SK-N-SH treated with all-trans-retinoic acid at 6 μM for 48 hours (cell line): ENCODE data around the gene OR6X1.

Experiments
- GLIS3 ChIP-seq: fragments of 250-450 bp; sonication (Bioruptor Pico); IDR thresholded peaks from 2 replicates; pipeline ENCODE4 v1.5.0; 2020; ENCODE audit warnings: mild to moderate bottlenecking, moderate library complexity
- OSR1 ChIP-seq: fragments of 250-450 bp; sonication (Bioruptor Pico); IDR thresholded peaks from 2 replicates; pipeline ENCODE4 v1.8.0; 2022; ENCODE audit warnings: moderate library complexity, mild to moderate bottlenecking, inconsistent platforms
- ZFP3 ChIP-seq: fragments of 250-450 bp; sonication (Bioruptor Pico); IDR thresholded peaks from 2 replicates; pipeline ENCODE4 v1.5.0; 2020; ENCODE audit warnings: mild to moderate bottlenecking, moderate library complexity
- TF ChIP-seq, protein P1 (sequence below): fragments of 250-450 bp; sonication (Bioruptor Pico); IDR thresholded peaks from 2 replicates; pipeline ENCODE4 v1.8.0; 2020; ENCODE audit warnings: mild to moderate bottlenecking, moderate library complexity, borderline replicate concordance

DNA sequence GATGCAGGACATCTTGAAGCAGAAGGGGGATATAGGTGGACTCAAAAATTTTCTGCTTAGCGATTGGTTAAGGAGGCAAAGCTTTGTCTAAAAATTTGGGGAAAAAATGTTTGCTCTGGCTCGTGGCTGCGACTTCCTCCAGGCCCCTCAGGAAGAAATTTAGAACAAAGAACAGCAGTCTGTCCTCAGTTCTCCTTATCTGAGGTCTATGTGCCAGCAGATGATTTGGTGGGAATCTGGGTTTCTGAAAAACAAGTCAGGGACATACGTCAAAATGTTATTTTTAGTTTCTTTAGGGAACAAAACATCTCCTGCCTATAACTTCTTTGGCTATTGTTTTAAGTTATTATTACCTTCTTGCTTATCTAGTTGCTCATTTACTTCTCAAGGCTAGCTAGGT lies 43.8 kb upstream of the OR6X1 start:
- TF ChIP-seq, protein P1, sequence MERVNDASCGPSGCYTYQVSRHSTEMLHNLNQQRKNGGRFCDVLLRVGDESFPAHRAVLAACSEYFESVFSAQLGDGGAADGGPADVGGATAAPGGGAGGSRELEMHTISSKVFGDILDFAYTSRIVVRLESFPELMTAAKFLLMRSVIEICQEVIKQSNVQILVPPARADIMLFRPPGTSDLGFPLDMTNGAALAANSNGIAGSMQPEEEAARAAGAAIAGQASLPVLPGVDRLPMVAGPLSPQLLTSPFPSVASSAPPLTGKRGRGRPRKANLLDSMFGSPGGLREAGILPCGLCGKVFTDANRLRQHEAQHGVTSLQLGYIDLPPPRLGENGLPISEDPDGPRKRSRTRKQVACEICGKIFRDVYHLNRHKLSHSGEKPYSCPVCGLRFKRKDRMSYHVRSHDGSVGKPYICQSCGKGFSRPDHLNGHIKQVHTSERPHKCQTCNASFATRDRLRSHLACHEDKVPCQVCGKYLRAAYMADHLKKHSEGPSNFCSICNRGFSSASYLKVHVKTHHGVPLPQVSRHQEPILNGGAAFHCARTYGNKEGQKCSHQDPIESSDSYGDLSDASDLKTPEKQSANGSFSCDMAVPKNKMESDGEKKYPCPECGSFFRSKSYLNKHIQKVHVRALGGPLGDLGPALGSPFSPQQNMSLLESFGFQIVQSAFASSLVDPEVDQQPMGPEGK (CRISPR knock-in tag), result no peak
- TF ChIP-seq ZFP3 (CRISPR knock-in tag) (no peak), OSR1 (CRISPR knock-in tag) (no peak), GLIS3 (CRISPR knock-in tag) (no peak)
